ENCODE measurements around the gene OSBPL10. TPM values are rescaled to one million over a fixed set of nuclear protein-coding genes. Genes with fewer than 3 reads are reported as not detected.
"Not testable (repeated sequence)": the region's sequence is repeated elsewhere in the genome, so short reads cannot be mapped to it uniquely, and the experiment has no call there.

OSBPL10 gene
- total RNA-seq, 2 experiments from 2014 or later: 65.7 to 170 TPM

DNA sequence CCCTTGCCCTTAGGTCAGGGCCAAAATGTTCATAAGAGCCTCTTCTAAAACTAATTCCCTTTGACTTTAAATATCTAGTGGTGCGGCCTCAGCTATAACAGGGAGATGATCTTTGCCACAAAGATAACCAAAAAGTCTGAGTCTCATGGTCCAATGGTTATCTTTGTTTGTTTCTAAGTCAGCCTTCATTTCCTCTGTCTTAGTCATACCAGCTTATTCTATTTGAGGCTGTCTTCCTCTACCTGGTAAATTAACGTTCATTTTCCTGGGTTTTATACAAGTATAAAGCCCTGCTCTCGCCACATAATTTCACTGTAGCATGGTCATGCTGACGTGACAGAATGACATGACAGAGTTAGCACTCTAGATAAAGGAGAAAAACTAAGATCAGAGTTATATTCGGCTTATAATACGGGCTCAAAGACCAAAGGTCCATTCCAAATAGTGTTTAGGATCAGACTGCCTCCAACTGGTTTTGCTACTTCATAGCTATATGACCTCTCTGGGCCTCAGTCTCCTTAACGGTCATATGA, 18.9 kb upstream of the OSBPL10 start:
- ChIA-PET POLR2A (interaction anchor here (1.1 to 1.5 kb wide), 5 partner anchors 9 to 73 kb away, joined by 3 to 6 read pairs (median 4); no protein-coding TSS in a partner anchor), CTCF (ENCODE audit: unreplicated experiment) (no interaction called here)
- intact Hi-C loops (cut with micrococcal nuclease; ENCODE audit: unreplicated experiment): no loop called here
- DNase-seq (ENCODE audit: low spot score): peak; percentile 51
- no peaks in the 10 kb centered on the region for H3K9me2 ChIP-seq (ENCODE audit: insufficient read depth, low read length)
- no peak for TF ChIP-seq EZH2phosphoT487 (IDR thresholded peaks at IDR 0.05; ENCODE audit: borderline replicate concordance, low read depth, low read length)
- TF ChIP-seq, protein P1, sequence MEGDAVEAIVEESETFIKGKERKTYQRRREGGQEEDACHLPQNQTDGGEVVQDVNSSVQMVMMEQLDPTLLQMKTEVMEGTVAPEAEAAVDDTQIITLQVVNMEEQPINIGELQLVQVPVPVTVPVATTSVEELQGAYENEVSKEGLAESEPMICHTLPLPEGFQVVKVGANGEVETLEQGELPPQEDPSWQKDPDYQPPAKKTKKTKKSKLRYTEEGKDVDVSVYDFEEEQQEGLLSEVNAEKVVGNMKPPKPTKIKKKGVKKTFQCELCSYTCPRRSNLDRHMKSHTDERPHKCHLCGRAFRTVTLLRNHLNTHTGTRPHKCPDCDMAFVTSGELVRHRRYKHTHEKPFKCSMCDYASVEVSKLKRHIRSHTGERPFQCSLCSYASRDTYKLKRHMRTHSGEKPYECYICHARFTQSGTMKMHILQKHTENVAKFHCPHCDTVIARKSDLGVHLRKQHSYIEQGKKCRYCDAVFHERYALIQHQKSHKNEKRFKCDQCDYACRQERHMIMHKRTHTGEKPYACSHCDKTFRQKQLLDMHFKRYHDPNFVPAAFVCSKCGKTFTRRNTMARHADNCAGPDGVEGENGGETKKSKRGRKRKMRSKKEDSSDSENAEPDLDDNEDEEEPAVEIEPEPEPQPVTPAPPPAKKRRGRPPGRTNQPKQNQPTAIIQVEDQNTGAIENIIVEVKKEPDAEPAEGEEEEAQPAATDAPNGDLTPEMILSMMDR (conservative IDR thresholded peaks at IDR 0.05; ENCODE audit: low read length): no peak
- peak overlapping the region; percentile 14 for H3K4me3 ChIP-seq (ENCODE audit: low read depth, low read length, poor library complexity, severe bottlenecking)
- H3K79me2 ChIP-seq (ENCODE audit: insufficient read depth, low read depth, low read length): no peaks in the 10 kb centered on the region
- peaks cover 35% of the 10 kb centered on the region for H3K36me3 ChIP-seq (ENCODE audit: insufficient read depth, low read length)
- no TSS peak for BruUV-seq (replicated peaks)
- H2AFZ ChIP-seq (ENCODE audit: low read length): peak overlapping the region; percentile 44
- no peaks in the 10 kb centered on the region for H4K20me1 ChIP-seq (ENCODE audit: insufficient read depth, low read length)
- peak overlapping the region; percentile 69 for H3K27ac ChIP-seq (ENCODE audit: low read depth, low read length, poor library complexity, severe bottlenecking)
- H3K9me3 ChIP-seq (ENCODE audit: low read length): peaks cover 13% of the 10 kb centered on the region; the same call in 1 of the 2 replicates
- H3K4me1 ChIP-seq (ENCODE audit: insufficient read depth, low read length, poor library complexity, severe bottlenecking): peaks cover 53% of the 10 kb centered on the region
- peak overlapping the region; percentile 45 for H3K4me2 ChIP-seq (ENCODE audit: low read length)

DNA sequence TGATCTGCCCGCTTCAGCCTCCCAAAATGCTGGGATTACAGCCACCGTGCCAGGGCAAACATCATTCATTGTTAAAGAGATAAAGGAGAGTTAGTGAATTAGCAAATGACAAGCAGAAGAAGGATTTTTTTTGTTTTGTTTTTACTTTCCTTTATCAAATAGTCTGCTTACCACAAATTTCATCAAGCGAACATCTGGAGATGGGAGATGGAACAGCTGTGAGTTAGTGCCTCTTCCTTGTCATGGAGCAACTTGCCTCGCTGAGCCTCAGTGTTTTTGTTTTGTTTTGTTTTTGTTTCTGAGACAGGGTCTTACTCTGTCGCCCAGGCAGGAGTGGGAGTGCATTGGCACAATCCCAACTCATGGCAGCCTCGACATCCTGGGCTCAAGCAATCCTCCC, 16.4 kb upstream of the OSBPL10 start:
- peaks cover 33% of the 10 kb centered on the region for H3K4me1 ChIP-seq (ENCODE audit: insufficient read depth, low read length, poor library complexity, severe bottlenecking)
- no peaks in the 10 kb centered on the region for H3K79me2 ChIP-seq (ENCODE audit: insufficient read depth, low read depth, low read length)
- H3K27ac ChIP-seq (ENCODE audit: low read depth, low read length, poor library complexity, severe bottlenecking): no peak overlapping the region
- TF ChIP-seq EZH2phosphoT487 (IDR thresholded peaks at IDR 0.05; ENCODE audit: borderline replicate concordance, low read depth, low read length): no peak
- TF ChIP-seq, protein P1 (conservative IDR thresholded peaks at IDR 0.05; ENCODE audit: low read length): no peak
- no peak for DNase-seq (ENCODE audit: low spot score)
- no peak overlapping the region for H3K4me3 ChIP-seq (ENCODE audit: low read depth, low read length, poor library complexity, severe bottlenecking)
- H3K36me3 ChIP-seq (ENCODE audit: insufficient read depth, low read length): peaks cover 57% of the 10 kb centered on the region
- ChIA-PET POLR2A (no interaction called here), CTCF (ENCODE audit: unreplicated experiment) (no interaction called here)
- intact Hi-C loops (cut with micrococcal nuclease; ENCODE audit: unreplicated experiment): no loop called here
- no peak overlapping the region for H2AFZ ChIP-seq (ENCODE audit: low read length)
- BruUV-seq (replicated peaks): no TSS peak
- H3K9me2 ChIP-seq (ENCODE audit: insufficient read depth, low read length): no peaks in the 10 kb centered on the region
- no peak overlapping the region for H3K4me2 ChIP-seq (ENCODE audit: low read length)
- no peaks in the 10 kb centered on the region for H4K20me1 ChIP-seq (ENCODE audit: insufficient read depth, low read length)
- H3K9me3 ChIP-seq (ENCODE audit: low read length): peaks cover 33% of the 10 kb centered on the region

DNA sequence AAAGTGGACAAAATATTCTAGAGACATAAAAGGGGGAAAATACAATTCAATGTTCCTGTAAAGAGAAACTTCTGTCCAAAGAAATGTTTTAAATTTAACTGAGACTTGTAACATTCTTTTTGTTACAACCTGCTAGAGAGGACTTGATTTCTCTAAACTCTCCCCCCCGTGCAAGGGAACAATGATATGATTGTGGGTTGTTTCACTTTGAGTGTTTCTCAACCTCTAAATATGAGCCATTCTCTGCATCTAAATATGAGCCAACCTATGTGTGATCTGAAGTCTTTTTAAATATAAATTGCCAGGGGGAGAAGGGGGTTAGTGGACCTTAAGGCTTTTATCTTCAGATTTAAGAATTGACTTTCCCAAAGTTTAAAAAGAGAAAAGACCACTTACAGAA, 15.1 kb upstream of the OSBPL10 start:
- no peak for DNase-seq (ENCODE audit: low spot score)
- Histone ChIP-seq H3K79me2 (ENCODE audit: insufficient read depth, low read depth, low read length) (no peaks in the 10 kb centered on the region), H3K27ac (ENCODE audit: low read depth, low read length, poor library complexity, severe bottlenecking) (no peak overlapping the region), H4K20me1 (ENCODE audit: insufficient read depth, low read length) (no peaks in the 10 kb centered on the region), H3K4me1 (ENCODE audit: insufficient read depth, low read length, poor library complexity, severe bottlenecking) (peaks cover 26% of the 10 kb centered on the region), H3K36me3 (ENCODE audit: insufficient read depth, low read length) (peaks cover 62% of the 10 kb centered on the region), H2AFZ (ENCODE audit: low read length) (no peak overlapping the region), H3K4me2 (ENCODE audit: low read length) (no peak overlapping the region), H3K4me3 (ENCODE audit: low read depth, low read length, poor library complexity, severe bottlenecking) (no peak overlapping the region), H3K9me2 (ENCODE audit: insufficient read depth, low read length) (no peaks in the 10 kb centered on the region), H3K9me3 (ENCODE audit: low read length) (peaks cover 46% of the 10 kb centered on the region)
- intact Hi-C loops (cut with micrococcal nuclease; ENCODE audit: unreplicated experiment): no loop called here
- TF ChIP-seq, protein P1 (conservative IDR thresholded peaks at IDR 0.05; ENCODE audit: low read length): no peak
- no peak for TF ChIP-seq EZH2phosphoT487 (IDR thresholded peaks at IDR 0.05; ENCODE audit: borderline replicate concordance, low read depth, low read length)
- POLR2A ChIA-PET: interaction anchor here (0.7 kb wide), 1 partner anchor 26 kb away, joined by 3 read pairs; no protein-coding TSS in a partner anchor
- no TSS peak for BruUV-seq (replicated peaks)
- CTCF ChIA-PET (ENCODE audit: unreplicated experiment): no interaction called here

DNA sequence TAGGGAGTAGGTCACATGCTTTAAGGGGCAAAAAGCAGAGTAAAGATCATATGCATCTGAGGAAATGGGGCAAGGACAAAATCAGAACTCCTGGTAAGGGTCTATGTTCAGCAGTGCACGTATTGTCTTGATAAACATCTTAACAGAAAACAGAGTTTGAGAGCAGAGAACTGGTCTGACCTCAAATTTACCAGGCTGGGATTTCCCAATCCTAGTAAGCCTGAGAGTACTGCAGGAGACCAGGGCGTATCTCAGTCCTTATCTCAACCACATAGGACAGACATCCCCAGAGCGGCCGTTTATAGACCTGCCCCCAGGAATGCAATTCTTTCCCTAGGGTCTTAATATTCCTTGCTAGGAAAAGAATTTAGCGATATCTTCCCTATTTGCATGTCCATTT, 14.0 kb upstream of the OSBPL10 start:
- H3K27ac ChIP-seq (ENCODE audit: low read depth, low read length, poor library complexity, severe bottlenecking); H3K4me2 ChIP-seq (ENCODE audit: low read length); H3K9me2 ChIP-seq (ENCODE audit: insufficient read depth, low read length); H3K79me2 ChIP-seq (ENCODE audit: insufficient read depth, low read depth, low read length); H2AFZ ChIP-seq (ENCODE audit: low read length); BruUV-seq (replicated peaks); H4K20me1 ChIP-seq (ENCODE audit: insufficient read depth, low read length); intact Hi-C loops (cut with micrococcal nuclease; ENCODE audit: unreplicated experiment); CTCF ChIA-PET (ENCODE audit: unreplicated experiment); DNase-seq (ENCODE audit: low spot score); H3K4me3 ChIP-seq (ENCODE audit: low read depth, low read length, poor library complexity, severe bottlenecking); POLR2A ChIA-PET: not testable (repeated sequence)
- Histone ChIP-seq H3K9me3 (ENCODE audit: low read length) (peaks cover 57% of the 10 kb centered on the region), H3K4me1 (ENCODE audit: insufficient read depth, low read length, poor library complexity, severe bottlenecking) (peaks cover 15% of the 10 kb centered on the region), H3K36me3 (ENCODE audit: insufficient read depth, low read length) (peaks cover 67% of the 10 kb centered on the region)
